Measurements from ENCODE around the gene DNAJC15.

DNA sequence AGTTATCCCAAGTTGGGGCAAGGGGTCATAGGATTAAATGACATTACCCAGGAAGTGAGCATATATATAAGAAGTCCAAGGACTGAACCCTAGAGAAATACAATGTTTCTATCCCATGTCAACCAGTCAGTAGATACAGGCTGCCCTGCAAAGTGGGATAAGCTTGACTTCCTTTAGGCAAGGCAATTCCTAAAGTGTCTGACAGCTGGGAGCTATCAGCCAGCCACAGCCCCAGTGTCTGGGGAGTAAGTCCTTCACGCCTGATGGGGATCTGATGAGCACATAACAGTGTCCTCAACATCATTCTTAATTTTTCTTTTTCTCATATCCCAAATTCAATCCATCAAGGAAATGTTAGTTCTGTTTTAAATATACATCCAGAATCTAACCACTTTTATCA lies 54.1 kb downstream of the DNAJC15 start:
- TF ChIP-seq CTCF (conservative IDR thresholded peaks at IDR 0.05; ENCODE audit: low read length): no peak
- TF ChIP-seq EZH2phosphoT487 (IDR thresholded peaks at IDR 0.05; ENCODE audit: borderline replicate concordance): no peak

Measured in Loucy (cell line).